Heart left ventricle (tissue), 16 donors: ENCODE results near the gene BMERB1. TPM values are rescaled to one million over a fixed set of nuclear protein-coding genes. Genes with fewer than 3 reads are reported as not detected.
"Not testable (repeated sequence)": the region's sequence is repeated elsewhere in the genome, so short reads cannot be mapped to it uniquely, and the experiment has no call there.

ENCODE experiments used
- ATAC-seq, 4 donors: fragments of 200-7000 bp; cut with Tn5 transposase; one replicate each; pipeline ENCODE4 v1.9.1; 2020 to 2022; ENCODE audit warnings: moderate library complexity in 4 of 4, mild to moderate bottlenecking in 3 of 4, moderate number of reproducible peaks in 1 of 4
- DNase-seq, 5 donors: peaks; one replicate each; pipeline ENCODE4 v3.0.0-alpha.2; 2020
- H3K27ac ChIP-seq, 12 donors: fragments of 200-600 bp; sonication (generic) in 4 of 12; one replicate each; pipeline versions ENCODE4 v1.5.0 to v1.8.0; 2016 to 2022; ENCODE audit warnings: mild to moderate bottlenecking in 2 of 12
- H3K27me3 ChIP-seq, 9 donors: fragments of 200-600 bp; sonication (generic) in 2 of 9; one replicate each; pipeline versions ENCODE4 v1.5.1 to v1.8.0; 2016 to 2022; ENCODE audit warnings: mild to moderate bottlenecking in 3 of 9
- H3K36me3 ChIP-seq, 9 donors: fragments of 200-600 bp; sonication (generic) in 2 of 9; one replicate each; pipeline versions ENCODE4 v1.5.0 to v1.8.0; 2018 to 2022; ENCODE audit warnings: mild to moderate bottlenecking in 2 of 9
- H3K4me1 ChIP-seq, 12 donors: fragments of 200-600 bp; sonication (generic) in 4 of 12; one replicate each; pipeline versions ENCODE4 v1.5.0 to v1.8.0; 2016 to 2022; ENCODE audit warnings: mild to moderate bottlenecking in 3 of 12
- H3K4me3 ChIP-seq, 12 donors: fragments of 200-600 bp; sonication (generic) in 4 of 12; one replicate each; pipeline versions ENCODE4 v1.5.0 to v1.8.0; 2017 to 2022; ENCODE audit warnings: mild to moderate bottlenecking in 9 of 12, moderate library complexity in 4 of 12
- H3K9me3 ChIP-seq, 12 donors: fragments of 200-600 bp; sonication (generic) in 4 of 12; one replicate each; pipeline versions ENCODE4 v1.5.0 to v1.8.0; 2016 to 2022; ENCODE audit warnings: mild to moderate bottlenecking in 1 of 12
- POLR2A ChIP-seq, 2 donors: fragments of 450-650 bp; IDR thresholded peaks; one replicate each; pipeline ENCODE4 v1.6.1; 2017; ENCODE audit warnings: antibody characterized with exemption in 2 of 2, mild to moderate bottlenecking in 2 of 2, moderate library complexity in 2 of 2
- WGBS, 4 donors: extraction: QIAGEN DNeasy Blood & Tissue Kit in 2 of 4; methylation state at CpG; one replicate each; pipeline versions ENCODE4 v1.1.5 to v1.1.7; 2013 to 2018; 5-methylcytosine and 5-hydroxymethylcytosine counted together
- intact Hi-C, 10 donors: fragments of 100-400 bp; cut with DNase I; formaldehyde crosslinking; loops; one replicate each; pipeline versions ENCODE4 v1.11.1 to v1.14.2; 2022
- polyA plus RNA-seq, 2 donors: library from polyadenylated mRNA; stranded (reverse); fragments of 200-250 nt; gene quantifications; one replicate each; pipeline ENCODE4 v1.2.3, GENCODE V29; 2013
- total RNA-seq, 9 donors: library from RNA; depleted of rRNA in 2 of 9; stranded (reverse); fragments of >200 nt in 2 of 9; fragmentation: NEBNext Ultra II Directional in 3 of 9; extraction: Animal tissue kit (Norgen Biotek cat#: 25700) in 3 of 9; gene quantifications; one replicate each; pipeline versions ENCODE4 v1.1.0 to v1.2.4, GENCODE V29; 2016 to 2023
- TF ChIP-seq, protein P1 (sequence below), 12 donors: fragments of 200-600 bp; sonication (generic) in 4 of 12; IDR thresholded peaks; one replicate each; pipeline versions ENCODE4 v1.5.0 to v1.8.0; 2018 to 2022; ENCODE audit warnings: antibody characterized with exemption in 12 of 12, mild to moderate bottlenecking in 5 of 12
- donor health status: ischemic (EF 13 %, LVEDD 7.1; RV severe dilation, severe dysfunction).
- donor health status: healthy with polysubstance abuse.
- donor health status: DM: no; HTN: yes; CAD: no.
- donor health status: DM: no; HTN: no; CAD: no.
- donor health status: ischemic (EF 25% LVEDD 6.9; RV normal size, moderate dysfunction).
- donor health status: ischemic (EF 25% LVEDD 5.7; RV mildly dilated, moderate dysfunction).
- donor health status: healthy.
- donor health status: DM: yes; HTN: yes; CAD: no.
- donor health status: ischemic (EF 35%, LVEDD 5.7; RV mildly dilated, moderate dysfunction).
- donor health status: nonischemic (EF 11% LVEDD 7.7; RV severe dilation, severe dysfunction).
- donor health status: DM: yes; HTN: yes; CAD: no.
- donor health status: PGD.
- donor health status: ischemic (EF 29% LVEDD 5.4; RV normal size, mild dysfunction).
- donor health status: nonischemic (EF 23%, LVEDD 6.1; RV moderate dilation, normal function).

The BMERB1 gene
- total and polyA plus RNA-seq, 11 donors = 20.8 to 105 (median 70.5) TPM

DNA sequence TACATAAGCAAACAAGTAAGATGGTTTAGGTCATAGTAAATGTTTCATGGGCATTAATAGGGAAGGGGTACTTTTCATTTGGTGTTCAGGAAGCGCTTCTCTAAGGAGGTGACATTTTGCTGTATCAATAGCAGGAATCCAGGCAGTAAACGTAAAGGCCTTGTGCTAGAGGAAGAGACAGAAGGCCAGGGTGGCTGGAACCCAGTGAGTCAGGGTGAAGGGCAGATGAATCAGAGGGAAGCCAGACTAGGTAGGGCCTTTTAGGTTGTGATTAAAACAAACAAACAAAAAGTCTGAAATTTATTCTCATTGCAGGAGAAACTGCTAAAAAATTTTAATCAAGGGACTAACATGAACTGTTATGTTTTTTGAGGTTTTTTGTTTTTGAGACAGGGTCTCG is 6.5 kb downstream of the BMERB1 start:
- Histone ChIP-seq H3K36me3 (no peaks in the 10 kb centered on the region), H3K27me3 (peaks cover 0 to 6% (median 0%) of the 10 kb centered on the region in 9 donors), H3K27ac (peak overlapping the region in 1 of 12 donors; percentile 44), H3K4me1 (peaks cover 0 to 22% (median 0%) of the 10 kb centered on the region in 12 donors), H3K4me3 (no peak overlapping the region), H3K9me3 (peaks cover 0 to 8% (median 0%) of the 10 kb centered on the region in 12 donors)
- intact Hi-C loops = loop anchor here in 1 of 10 donors (5.0 kb wide), 1 partner anchor 36 kb away; no protein-coding TSS in a partner anchor
- no peak for DNase-seq
- 93 to 94% (median 94%) methylated on average over 3 of the region's 3 CpGs for WGBS, 4 donors
- ATAC-seq = peak in 1 of 4 donors; percentile 45
- TF ChIP-seq POLR2A (IDR thresholded peaks at IDR 0.05) = no peak
- TF ChIP-seq, protein P1, sequence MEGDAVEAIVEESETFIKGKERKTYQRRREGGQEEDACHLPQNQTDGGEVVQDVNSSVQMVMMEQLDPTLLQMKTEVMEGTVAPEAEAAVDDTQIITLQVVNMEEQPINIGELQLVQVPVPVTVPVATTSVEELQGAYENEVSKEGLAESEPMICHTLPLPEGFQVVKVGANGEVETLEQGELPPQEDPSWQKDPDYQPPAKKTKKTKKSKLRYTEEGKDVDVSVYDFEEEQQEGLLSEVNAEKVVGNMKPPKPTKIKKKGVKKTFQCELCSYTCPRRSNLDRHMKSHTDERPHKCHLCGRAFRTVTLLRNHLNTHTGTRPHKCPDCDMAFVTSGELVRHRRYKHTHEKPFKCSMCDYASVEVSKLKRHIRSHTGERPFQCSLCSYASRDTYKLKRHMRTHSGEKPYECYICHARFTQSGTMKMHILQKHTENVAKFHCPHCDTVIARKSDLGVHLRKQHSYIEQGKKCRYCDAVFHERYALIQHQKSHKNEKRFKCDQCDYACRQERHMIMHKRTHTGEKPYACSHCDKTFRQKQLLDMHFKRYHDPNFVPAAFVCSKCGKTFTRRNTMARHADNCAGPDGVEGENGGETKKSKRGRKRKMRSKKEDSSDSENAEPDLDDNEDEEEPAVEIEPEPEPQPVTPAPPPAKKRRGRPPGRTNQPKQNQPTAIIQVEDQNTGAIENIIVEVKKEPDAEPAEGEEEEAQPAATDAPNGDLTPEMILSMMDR (IDR thresholded peaks at IDR 0.05) = no peak

DNA sequence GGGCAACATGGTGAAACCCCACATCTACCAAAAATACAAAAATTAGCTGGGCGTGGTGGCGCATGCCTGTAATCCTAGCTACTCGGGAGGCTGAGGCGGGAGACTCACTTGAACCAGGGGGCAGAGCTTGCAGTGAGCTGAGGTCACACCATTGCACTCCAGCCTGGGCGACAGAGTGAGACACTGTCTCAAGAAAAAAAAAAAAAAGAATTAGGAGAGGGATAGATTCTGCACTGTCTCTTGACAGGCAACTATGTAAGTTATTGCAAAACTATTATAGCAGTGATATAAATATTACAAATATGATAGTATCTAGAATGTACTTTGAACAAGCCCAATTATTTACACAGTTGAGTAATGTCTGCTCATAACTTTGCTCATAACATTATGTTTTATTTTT is 7.8 kb downstream of the BMERB1 start:
- peaks cover 0 to 21% (median 0%) of the 10 kb centered on the region in 12 donors for H3K4me1 ChIP-seq
- not testable (repeated sequence) for ATAC-seq, H3K4me3 ChIP-seq, DNase-seq, H3K9me3 ChIP-seq, H3K27me3 ChIP-seq, H3K36me3 ChIP-seq, H3K27ac ChIP-seq
- intact Hi-C loops = loop anchor here in 1 of 10 donors (5.0 kb wide), 1 partner anchor 35 kb away; no protein-coding TSS in a partner anchor
- WGBS, 4 donors = 93 to 97% (median 96%) methylated on average over 5 of the region's 5 CpGs

DNA sequence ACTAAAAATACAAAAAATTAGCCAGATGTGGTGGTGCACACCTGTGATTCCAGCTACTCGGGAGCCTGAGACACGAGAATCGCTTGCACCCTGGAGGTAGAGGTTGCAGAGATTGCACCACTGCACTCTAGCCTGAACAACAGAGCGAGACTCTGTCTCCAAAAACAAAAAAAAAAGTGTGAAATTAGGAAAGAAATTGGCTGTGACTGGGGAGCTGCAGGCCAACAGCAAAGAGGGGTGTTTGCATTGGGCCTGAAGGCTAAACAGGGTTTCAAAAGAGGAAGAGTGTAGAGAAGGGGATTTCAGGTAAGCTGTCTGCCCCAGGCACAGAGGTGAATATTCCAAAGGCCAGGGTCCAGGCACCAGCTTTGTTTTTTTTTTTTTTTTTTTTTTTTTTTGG is 9.4 kb downstream of the BMERB1 start:
- intact Hi-C loops = loop anchor here in 1 of 10 donors (5.0 kb wide), 1 partner anchor 34 kb away; no protein-coding TSS in a partner anchor
- H3K9me3 ChIP-seq = peaks cover 0 to 9% (median 0%) of the 10 kb centered on the region in 12 donors
- TF ChIP-seq, protein P1 (IDR thresholded peaks at IDR 0.05) = no peak
- no peak for TF ChIP-seq POLR2A (IDR thresholded peaks at IDR 0.05)
- H3K4me3 ChIP-seq = no peak overlapping the region
- H3K27ac ChIP-seq = no peak overlapping the region
- no peaks in the 10 kb centered on the region for H3K27me3 ChIP-seq
- WGBS, 4 donors = 92 to 95% (median 93%) methylated on average over 4 of the region's 4 CpGs
- peaks cover 0 to 4% (median 0%) of the 10 kb centered on the region in 9 donors for H3K36me3 ChIP-seq
- peaks cover 0 to 21% (median 0%) of the 10 kb centered on the region in 12 donors for H3K4me1 ChIP-seq
- ATAC-seq = no peak
- DNase-seq = no peak

DNA sequence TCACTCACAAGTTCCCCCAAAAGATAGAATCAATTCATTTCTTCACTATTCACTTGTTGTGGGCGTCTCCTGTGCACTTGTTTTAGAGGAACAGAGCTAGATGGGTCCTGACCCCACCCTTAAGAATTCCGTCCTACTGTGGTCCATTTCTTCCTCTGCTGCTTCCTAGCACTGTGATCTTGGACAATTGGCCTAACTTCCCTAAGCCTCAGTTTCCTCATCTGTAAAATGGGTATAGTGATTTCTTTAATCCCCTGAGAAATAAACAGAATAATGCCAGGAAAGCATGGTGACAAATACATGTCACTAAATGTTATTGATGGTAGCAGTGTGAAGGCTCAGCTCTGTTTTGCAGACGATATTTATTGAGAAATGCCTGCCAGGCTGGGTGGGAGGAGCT is 9.9 kb downstream of the BMERB1 start:
- Histone ChIP-seq H3K4me3 (no peak overlapping the region), H3K36me3 (peaks cover 0 to 5% (median 0%) of the 10 kb centered on the region in 9 donors), H3K4me1 (peaks cover 0 to 19% (median 0%) of the 10 kb centered on the region in 12 donors), H3K9me3 (peaks cover 0 to 9% (median 0%) of the 10 kb centered on the region in 12 donors), H3K27me3 (no peaks in the 10 kb centered on the region), H3K27ac (no peak overlapping the region)
- TF ChIP-seq POLR2A (IDR thresholded peaks at IDR 0.05) = no peak
- TF ChIP-seq, protein P1 (IDR thresholded peaks at IDR 0.05) = no peak
- intact Hi-C loops = loop anchor here in 1 of 10 donors (5.0 kb wide), 1 partner anchor 33 kb away; no protein-coding TSS in a partner anchor
- 95 to 96% (median 95%) methylated on average over 3 of the region's 3 CpGs for WGBS, 4 donors
- DNase-seq (no peak), ATAC-seq (no peak)
